ENCODE results near the gene PUDP.
"Not testable (repeated sequence)": the region's sequence is repeated elsewhere in the genome, so short reads cannot be mapped to it uniquely, and the experiment has no call there.

PUDP gene

DNA sequence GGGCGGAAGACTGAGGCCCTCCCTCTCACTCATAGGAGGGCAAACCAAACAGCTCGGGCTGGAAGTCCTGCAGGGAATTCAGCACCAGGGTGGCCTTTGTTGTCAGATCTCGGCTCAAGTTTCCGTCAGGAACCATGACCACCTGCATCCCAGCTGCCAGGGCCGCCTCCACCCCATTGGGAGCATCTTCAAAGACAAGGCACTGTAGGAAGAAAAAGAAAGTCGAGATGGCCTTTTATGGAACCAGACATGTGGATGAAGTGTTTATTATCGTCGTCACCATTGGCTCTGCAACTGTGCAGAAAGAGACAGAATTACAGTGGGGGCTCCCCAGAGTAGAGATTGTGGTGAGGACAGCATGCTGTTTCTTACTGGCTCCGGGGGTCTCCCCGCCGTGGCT lies 97.7 kb downstream of the PUDP start:
- TF ChIP-seq POLR2AphosphoS5 (IDR thresholded peaks at IDR 0.05; ENCODE audit: low read depth, low read length) (no peak), POLR2A (IDR thresholded peaks at IDR 0.05; ENCODE audit: low read depth, low read length) (no peak), TAF1 (IDR thresholded peaks at IDR 0.05; ENCODE audit: borderline replicate concordance, low read depth, low read length) (no peak)
- no peak for FAIRE-seq
- DNase-seq (ENCODE audit: insufficient read length): no peak

DNA sequence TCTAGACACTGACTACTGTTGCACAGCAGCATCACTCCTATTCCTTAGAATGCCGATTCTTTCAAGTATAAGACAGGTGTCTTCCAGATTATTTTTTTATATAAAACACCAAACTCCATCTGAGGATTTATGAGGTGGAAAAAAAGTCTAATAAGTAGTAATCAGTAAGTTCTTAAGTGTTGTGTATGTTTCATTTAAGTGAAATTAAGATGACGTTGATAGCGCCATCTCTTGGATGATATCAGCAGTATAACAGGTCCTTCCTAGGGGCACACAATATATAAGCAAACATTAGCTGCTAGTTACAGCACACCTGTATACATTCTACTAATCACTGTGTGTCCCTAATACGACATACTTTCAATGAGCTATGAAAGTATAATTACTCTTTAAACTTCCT lies 100.0 kb downstream of the PUDP start:
- DNase-seq (ENCODE audit: insufficient read length) (no peak), FAIRE-seq (no peak)
- TF ChIP-seq POLR2A (IDR thresholded peaks at IDR 0.05; ENCODE audit: low read depth, low read length): no peak
- no peak for TF ChIP-seq TAF1 (IDR thresholded peaks at IDR 0.05; ENCODE audit: borderline replicate concordance, low read depth, low read length)
- TF ChIP-seq POLR2AphosphoS5 (IDR thresholded peaks at IDR 0.05; ENCODE audit: low read depth, low read length): no peak

GRCh38 chrX:7045238-7045955 lies 102.6 kb downstream of the PUDP start:
- FAIRE-seq: no peak
- DNase-seq (ENCODE audit: insufficient read length): no peak
- TF ChIP-seq POLR2A (IDR thresholded peaks at IDR 0.05; ENCODE audit: low read depth, low read length) (no peak), POLR2AphosphoS5 (IDR thresholded peaks at IDR 0.05; ENCODE audit: low read depth, low read length) (no peak), TAF1 (IDR thresholded peaks at IDR 0.05; ENCODE audit: borderline replicate concordance, low read depth, low read length) (no peak)

- not testable (repeated sequence) for DNase-seq (ENCODE audit: insufficient read length); FAIRE-seq
Observed at GRCh38 chrX:7043796-7044433, 104.0 kb downstream of the PUDP start.

DNA sequence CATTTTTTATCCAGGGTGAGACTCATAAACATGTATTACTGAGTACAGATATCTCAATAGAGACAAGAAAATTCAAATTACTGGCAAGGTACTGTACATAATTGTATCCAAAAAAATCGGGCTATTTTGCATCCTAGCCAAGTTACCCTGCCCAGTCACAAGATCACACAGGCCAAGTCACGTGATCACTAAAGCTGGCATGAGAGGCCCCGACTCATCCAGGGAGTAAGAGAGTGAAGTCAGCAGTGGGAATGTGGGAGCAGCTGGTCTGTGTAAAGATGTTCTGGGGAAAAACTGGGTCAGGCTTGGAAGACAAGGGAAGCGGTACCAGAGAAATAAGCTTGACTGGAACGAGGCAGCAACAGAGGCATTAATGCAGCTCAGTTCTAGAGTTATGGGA lies 119.7 kb downstream of the PUDP start:
- no peak for TF ChIP-seq TAF1 (IDR thresholded peaks at IDR 0.05; ENCODE audit: borderline replicate concordance, low read depth, low read length)
- TF ChIP-seq POLR2A (IDR thresholded peaks at IDR 0.05; ENCODE audit: low read depth, low read length): no peak
- TF ChIP-seq POLR2AphosphoS5 (IDR thresholded peaks at IDR 0.05; ENCODE audit: low read depth, low read length): no peak
- DNase-seq (ENCODE audit: insufficient read length) (no peak), FAIRE-seq (no peak)

DNA sequence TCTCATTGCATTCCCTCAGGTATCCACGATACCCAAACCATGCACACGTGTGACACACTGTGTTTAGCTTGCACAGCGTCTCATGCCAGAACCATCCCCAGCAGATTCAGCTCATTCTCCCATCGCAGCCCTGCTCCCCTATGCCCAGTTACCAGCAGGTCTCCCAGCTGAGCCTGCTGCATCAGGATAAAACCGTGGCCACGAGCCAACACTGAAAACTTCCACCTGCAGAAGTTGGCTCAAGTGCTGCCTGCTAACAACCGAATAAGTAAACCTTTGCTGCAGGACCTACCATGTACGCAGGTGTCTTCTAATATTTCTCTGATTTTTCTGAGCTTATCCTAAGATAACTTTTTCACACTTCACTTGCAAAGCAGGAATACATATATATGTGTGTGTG lies 120.9 kb downstream of the PUDP start:
- no peak for FAIRE-seq
- DNase-seq (ENCODE audit: insufficient read length): no peak
- no peak for TF ChIP-seq POLR2AphosphoS5 (IDR thresholded peaks at IDR 0.05; ENCODE audit: low read depth, low read length)
- no peak for TF ChIP-seq TAF1 (IDR thresholded peaks at IDR 0.05; ENCODE audit: borderline replicate concordance, low read depth, low read length)
- no peak for TF ChIP-seq POLR2A (IDR thresholded peaks at IDR 0.05; ENCODE audit: low read depth, low read length)

DNA sequence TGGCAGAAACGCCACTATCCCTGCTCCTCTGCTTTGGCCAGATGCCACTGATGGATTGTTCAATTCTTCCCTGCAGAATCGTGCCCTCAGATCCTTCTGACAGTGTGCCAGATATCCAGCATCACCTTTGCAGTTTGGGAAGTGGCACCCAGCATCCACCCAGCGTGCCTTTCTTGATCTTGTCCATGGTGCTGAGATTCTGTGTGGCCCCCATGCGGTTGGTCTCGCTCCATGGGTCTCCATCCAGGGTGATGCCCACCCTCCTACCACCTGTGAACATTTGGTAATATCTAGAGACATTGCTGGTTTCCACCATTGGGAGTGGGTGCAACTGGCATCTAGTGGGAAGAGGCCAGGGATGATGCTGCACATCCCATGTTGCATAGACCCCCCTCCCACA lies 121.6 kb downstream of the PUDP start:
- FAIRE-seq; DNase-seq (ENCODE audit: insufficient read length): not testable (repeated sequence)

GRCh38 chrX:7025471-7025870 lies 122.5 kb downstream of the PUDP start:
- FAIRE-seq: no peak
- TF ChIP-seq POLR2A (IDR thresholded peaks at IDR 0.05; ENCODE audit: low read depth, low read length) (no peak), POLR2AphosphoS5 (IDR thresholded peaks at IDR 0.05; ENCODE audit: low read depth, low read length) (no peak), TAF1 (IDR thresholded peaks at IDR 0.05; ENCODE audit: borderline replicate concordance, low read depth, low read length) (no peak)
- no peak for DNase-seq (ENCODE audit: insufficient read length)

GRCh38 chrX:7024850-7025249 lies 123.1 kb downstream of the PUDP start:
- DNase-seq (ENCODE audit: insufficient read length): no peak
- no peak for FAIRE-seq
- no peak for TF ChIP-seq POLR2A (IDR thresholded peaks at IDR 0.05; ENCODE audit: low read depth, low read length)
- no peak for TF ChIP-seq TAF1 (IDR thresholded peaks at IDR 0.05; ENCODE audit: borderline replicate concordance, low read depth, low read length)

- DNase-seq (ENCODE audit: insufficient read length); FAIRE-seq: not testable (repeated sequence)
Observed at GRCh38 chrX:7022996-7023395, 125.0 kb downstream of the PUDP start.

DNA sequence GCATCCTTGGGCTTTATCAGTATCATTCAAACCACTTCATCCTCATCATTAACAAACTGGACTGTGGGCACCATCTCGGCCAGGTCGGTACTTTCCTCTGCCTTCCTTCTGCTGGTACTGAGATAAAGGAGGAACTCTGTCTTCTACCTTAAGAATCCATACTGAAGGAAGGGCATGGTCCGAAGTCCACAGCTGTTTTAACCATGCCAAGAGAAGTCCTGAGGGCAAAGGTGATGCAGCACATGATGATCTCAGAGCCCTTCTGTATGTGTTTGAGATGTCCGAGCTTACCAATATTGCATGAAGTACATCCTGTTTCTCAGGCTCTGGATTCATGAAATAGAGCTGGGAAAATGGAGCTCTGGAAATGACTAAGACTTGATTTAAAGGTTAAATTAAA lies 126.0 kb downstream of the PUDP start:
- no peak for DNase-seq (ENCODE audit: insufficient read length)
- TF ChIP-seq POLR2A (IDR thresholded peaks at IDR 0.05; ENCODE audit: low read depth, low read length) (no peak), TAF1 (IDR thresholded peaks at IDR 0.05; ENCODE audit: borderline replicate concordance, low read depth, low read length) (no peak), POLR2AphosphoS5 (IDR thresholded peaks at IDR 0.05; ENCODE audit: low read depth, low read length) (no peak)
- no peak for FAIRE-seq

GRCh38 chrX:7019555-7019954 lies 128.4 kb downstream of the PUDP start:
- FAIRE-seq (no peak), DNase-seq (ENCODE audit: insufficient read length) (no peak)
- TF ChIP-seq POLR2AphosphoS5 (IDR thresholded peaks at IDR 0.05; ENCODE audit: low read depth, low read length) (no peak), POLR2A (IDR thresholded peaks at IDR 0.05; ENCODE audit: low read depth, low read length) (no peak), TAF1 (IDR thresholded peaks at IDR 0.05; ENCODE audit: borderline replicate concordance, low read depth, low read length) (no peak)

GRCh38 chrX:7012262-7012834 lies 135.6 kb downstream of the PUDP start:
- FAIRE-seq; DNase-seq (ENCODE audit: insufficient read length): not testable (repeated sequence)

DNA sequence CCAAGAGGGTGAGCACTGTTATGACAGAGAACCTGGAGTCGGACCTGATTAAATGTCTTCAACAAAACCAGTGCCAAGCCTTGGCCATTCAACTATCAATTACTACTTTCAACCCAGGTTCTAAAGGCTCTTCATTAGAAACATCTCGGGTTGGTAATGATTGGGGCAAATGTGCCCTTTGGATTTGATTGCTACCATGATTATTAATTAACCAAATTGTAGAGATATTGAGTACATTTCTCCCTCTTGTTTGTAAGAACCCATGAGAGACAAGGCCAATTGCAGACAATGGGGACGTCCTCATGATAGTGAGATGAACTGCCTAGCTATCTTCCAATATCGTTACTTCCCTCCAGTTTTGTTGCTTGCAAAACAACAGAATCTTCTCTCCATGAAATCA lies 137.1 kb downstream of the PUDP start:
- not testable (repeated sequence) for FAIRE-seq; DNase-seq (ENCODE audit: insufficient read length)

- DNase-seq (ENCODE audit: insufficient read length); FAIRE-seq: not testable (repeated sequence)
Observed at GRCh38 chrX:7007328-7007727, 140.6 kb downstream of the PUDP start.

Data from GM12892 (cell line).